NOMO-1 (cell line): ENCODE data around the gene PITRM1.

Experiments
- DNase-seq, 2 experiments: peaks; one replicate each; lab custom pipeline; 2025; ENCODE audit not compliant: unreplicated experiment in 2 of 2; lab: John Stamatoyannopoulos, UW

The PITRM1 gene

GRCh38 chr10:3124412-3125175 lies 48.0 kb downstream of the PITRM1 start:
- no peak for DNase-seq

- DNase-seq, result no peak
These were observed 48.8 kb downstream of the PITRM1 start for GRCh38 chr10:3123571-3124411.

GRCh38 chr10:3122486-3123205 lies 49.9 kb downstream of the PITRM1 start:
- no peak for DNase-seq

GRCh38 chr10:3122034-3122433 lies 50.5 kb downstream of the PITRM1 start:
- DNase-seq, result no peak

GRCh38 chr10:3119796-3120459 lies 52.7 kb downstream of the PITRM1 start:
- no peak for DNase-seq

- DNase-seq, result no peak
These were observed 53.9 kb downstream of the PITRM1 start for GRCh38 chr10:3118641-3119091.

GRCh38 chr10:3117486-3117885 lies 55.1 kb downstream of the PITRM1 start:
- DNase-seq, result no peak

GRCh38 chr10:3116508-3117100 lies 56.0 kb downstream of the PITRM1 start:
- no peak for DNase-seq

- DNase-seq, result no peak
These were observed 56.9 kb downstream of the PITRM1 start for GRCh38 chr10:3115685-3116084.

- DNase-seq, result no peak
These were observed 59.2 kb downstream of the PITRM1 start for GRCh38 chr10:3113343-3113720.

GRCh38 chr10:3111621-3112163 lies 60.9 kb downstream of the PITRM1 start:
- DNase-seq, result no peak

GRCh38 chr10:3110782-3111620 lies 61.6 kb downstream of the PITRM1 start:
- no peak for DNase-seq

- no peak for DNase-seq
These were observed 62.9 kb downstream of the PITRM1 start for GRCh38 chr10:3109633-3110032.

GRCh38 chr10:3109196-3109595 lies 63.4 kb downstream of the PITRM1 start:
- DNase-seq, result no peak

GRCh38 chr10:3108575-3109105 lies 63.9 kb downstream of the PITRM1 start:
- no peak for DNase-seq

- DNase-seq, result no peak
These were observed 64.5 kb downstream of the PITRM1 start for GRCh38 chr10:3108033-3108432.

GRCh38 chr10:3107426-3107961 lies 65.1 kb downstream of the PITRM1 start:
- DNase-seq, result no peak

GRCh38 chr10:3106928-3107425 lies 65.6 kb downstream of the PITRM1 start:
- DNase-seq, result no peak
